Mesenchymal stem cell (in vitro differentiated cells and primary cell): ENCODE measurements around the gene PCDHB11.
"Not testable (repeated sequence)": the region's sequence is repeated elsewhere in the genome, so short reads cannot be mapped to it uniquely, and the experiment has no call there.

Experiments used
- DNase-seq: peaks from one replicate; pipeline ENCODE4 v3.0.0-alpha.2; 2013
- H2AFZ ChIP-seq: one replicate; pipeline ENCODE4 v1.6.1; 2013; ENCODE audit warnings: low read depth, mild to moderate bottlenecking, control low read depth, inconsistent platforms, low read length, moderate library complexity
- H2AK5ac ChIP-seq: 2 replicates; pipeline ENCODE4 v1.6.1; 2013; ENCODE audit warnings: low read length, moderate library complexity, mild to moderate bottlenecking, inconsistent platforms; ENCODE audit not compliant: severe bottlenecking
- H2BK120ac ChIP-seq: one replicate; pipeline ENCODE4 v1.6.1; 2013; ENCODE audit warnings: low read depth, mild to moderate bottlenecking, inconsistent platforms, low read length, moderate library complexity
- H2BK12ac ChIP-seq, 2 experiments: one replicate each; pipeline ENCODE4 v1.6.1; 2013; ENCODE audit warnings: inconsistent platforms in 2 of 2, low read length in 2 of 2, mild to moderate bottlenecking in 2 of 2, moderate library complexity in 2 of 2, control low read depth in 1 of 2
- H2BK15ac ChIP-seq: one replicate; pipeline ENCODE4 v1.6.1; 2013; ENCODE audit warnings: mild to moderate bottlenecking, low read depth, inconsistent platforms; ENCODE audit not compliant: poor library complexity, severe bottlenecking
- H2BK5ac ChIP-seq: 2 replicates; pipeline ENCODE4 v1.6.1; 2013; ENCODE audit warnings: low read depth, mild to moderate bottlenecking, low read length, control low read depth, inconsistent platforms; ENCODE audit not compliant: poor library complexity, severe bottlenecking
- H3K14ac ChIP-seq, 2 experiments: one replicate each; pipeline ENCODE4 v1.6.1; 2013; ENCODE audit warnings: inconsistent platforms in 2 of 2, low read length in 2 of 2, control low read depth in 1 of 2, mild to moderate bottlenecking in 1 of 2, moderate library complexity in 1 of 2
- H3K18ac ChIP-seq, 2 experiments: one replicate each; pipeline ENCODE4 v1.6.1; 2013; ENCODE audit warnings: inconsistent platforms in 2 of 2, low read length in 2 of 2, control low read depth in 1 of 2, low read depth in 1 of 2, mild to moderate bottlenecking in 1 of 2
- H3K23ac ChIP-seq, 2 experiments: one replicate each; pipeline ENCODE4 v1.6.1; 2013; ENCODE audit warnings: inconsistent platforms in 2 of 2, low read length in 2 of 2, mild to moderate bottlenecking in 2 of 2, moderate library complexity in 2 of 2, control low read depth in 1 of 2
- H3K27ac ChIP-seq: 2 replicates; pipeline ENCODE4 v1.5.1; 2013; ENCODE audit warnings: mild to moderate bottlenecking, moderate library complexity, low read length, control low read depth, inconsistent platforms; ENCODE audit not compliant: poor library complexity, severe bottlenecking
- H3K27me3 ChIP-seq, 2 experiments: 2 replicates each; pipeline versions ENCODE4 v1.6.1 to v1.7.0; 2013; ENCODE audit warnings: low read length in 2 of 2, mild to moderate bottlenecking in 2 of 2, moderate library complexity in 2 of 2, control low read depth in 1 of 2, inconsistent platforms in 1 of 2; ENCODE audit not compliant: control insufficient read depth in 1 of 2, insufficient read depth in 1 of 2
- H3K36me3 ChIP-seq, 2 experiments: 2 replicates each; pipeline versions ENCODE4 v1.6.1 to v1.7.0; 2013; ENCODE audit warnings: low read length in 2 of 2, control low read depth in 1 of 2, inconsistent platforms in 1 of 2, low read depth in 1 of 2, mild to moderate bottlenecking in 1 of 2; ENCODE audit not compliant: insufficient read depth in 2 of 2, control insufficient read depth in 1 of 2
- H3K4ac ChIP-seq, 2 experiments: one replicate each; pipeline ENCODE4 v1.6.1; 2013; ENCODE audit warnings: inconsistent platforms in 2 of 2, low read length in 2 of 2, mild to moderate bottlenecking in 2 of 2, moderate library complexity in 2 of 2, control low read depth in 1 of 2, low read depth in 1 of 2
- H3K4me1 ChIP-seq: 2 replicates; pipeline ENCODE4 v1.6.1; 2013; ENCODE audit warnings: low read depth, low read length, control low read depth; ENCODE audit not compliant: control insufficient read depth, insufficient read depth
- H3K4me2 ChIP-seq: 2 replicates; pipeline ENCODE4 v1.6.1; 2013; ENCODE audit warnings: low read length, mild to moderate bottlenecking, inconsistent platforms; ENCODE audit not compliant: poor library complexity, severe bottlenecking
- H3K4me3 ChIP-seq, 2 experiments: 2 replicates each; pipeline versions ENCODE4 v1.5.1 to v1.7.0; 2013; ENCODE audit warnings: low read length in 2 of 2, mild to moderate bottlenecking in 2 of 2, control low read depth in 1 of 2, low read depth in 1 of 2; ENCODE audit not compliant: insufficient read depth in 1 of 2
- H3K79me1 ChIP-seq: replicated peaks from 2 replicates; pipeline ENCODE4 v1.6.1; 2013; ENCODE audit warnings: mild to moderate bottlenecking, control low read depth, low read length, inconsistent platforms; ENCODE audit not compliant: poor library complexity, severe bottlenecking
- H3K9ac ChIP-seq: 2 replicates; pipeline ENCODE4 v1.7.0; 2013; ENCODE audit warnings: mild to moderate bottlenecking, low read length, moderate library complexity
- H3K9me3 ChIP-seq: 2 replicates; pipeline ENCODE4 v1.7.0; 2013; ENCODE audit warnings: mild to moderate bottlenecking, low read length; ENCODE audit not compliant: control insufficient read depth
- H4K8ac ChIP-seq: one replicate; pipeline ENCODE4 v1.6.1; 2013; ENCODE audit warnings: inconsistent platforms, mild to moderate bottlenecking, low read length, moderate library complexity
- H4K91ac ChIP-seq: one replicate; pipeline ENCODE4 v1.6.1; 2013; ENCODE audit warnings: mild to moderate bottlenecking, low read length, inconsistent platforms
- WGBS: methylation state at CpG from one replicate; pipeline ENCODE4 v1.1.7; 2013; ENCODE audit warnings: mixed read lengths; 5-methylcytosine and 5-hydroxymethylcytosine counted together

Gene PCDHB11

DNA sequence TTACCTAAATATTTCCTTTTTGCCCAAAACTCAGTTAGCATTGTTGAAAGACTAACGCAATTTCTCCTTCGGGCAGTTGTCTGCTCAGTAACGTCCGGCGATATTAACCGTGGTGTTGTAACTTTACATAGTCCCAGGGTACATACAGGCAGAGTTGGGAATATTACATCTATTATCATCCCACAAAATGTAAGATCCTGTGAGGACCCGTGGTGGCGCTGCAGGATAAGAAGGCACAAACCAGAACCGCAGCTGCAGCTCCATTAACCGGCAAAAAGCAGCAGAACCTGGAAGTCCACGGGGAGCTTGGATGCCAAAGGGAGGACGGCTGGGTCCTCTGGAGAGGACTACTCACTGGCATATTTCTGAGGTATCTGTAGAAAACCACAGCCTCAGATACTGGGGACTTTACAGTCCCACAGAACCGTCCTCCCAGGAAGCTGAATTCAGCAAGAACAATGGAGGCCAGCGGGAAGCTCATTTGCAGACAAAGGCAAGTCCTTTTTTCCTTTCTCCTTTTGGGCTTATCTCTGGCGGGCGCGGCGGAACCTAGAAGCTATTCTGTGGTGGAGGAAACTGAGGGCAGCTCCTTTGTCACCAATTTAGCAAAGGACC, 21.7 kb upstream of the PCDHB11 start, which contains the start of gene PCDHB8:
TSS of gene PCDHB8 (plus strand) at position 214 of the 615 bp plus-strand sequence. CDS start at position 459, 245 bp downstream.
- not testable (repeated sequence) for H2AK5ac ChIP-seq, H2AFZ ChIP-seq, DNase-seq, H3K4me1 ChIP-seq, H3K36me3 ChIP-seq, H3K4ac ChIP-seq, H2BK15ac ChIP-seq, H4K91ac ChIP-seq, H3K18ac ChIP-seq, H2BK120ac ChIP-seq, H4K8ac ChIP-seq, H2BK5ac ChIP-seq, H3K27ac ChIP-seq, H3K14ac ChIP-seq, H3K79me1 ChIP-seq, H2BK12ac ChIP-seq, H3K4me3 ChIP-seq, H3K27me3 ChIP-seq, H3K4me2 ChIP-seq, H3K9ac ChIP-seq, H3K23ac ChIP-seq
- H3K9me3 ChIP-seq: peaks cover 70% of the 10 kb centered on the region
- WGBS: 78% methylated on average over 11 of the region's 18 CpGs

DNA sequence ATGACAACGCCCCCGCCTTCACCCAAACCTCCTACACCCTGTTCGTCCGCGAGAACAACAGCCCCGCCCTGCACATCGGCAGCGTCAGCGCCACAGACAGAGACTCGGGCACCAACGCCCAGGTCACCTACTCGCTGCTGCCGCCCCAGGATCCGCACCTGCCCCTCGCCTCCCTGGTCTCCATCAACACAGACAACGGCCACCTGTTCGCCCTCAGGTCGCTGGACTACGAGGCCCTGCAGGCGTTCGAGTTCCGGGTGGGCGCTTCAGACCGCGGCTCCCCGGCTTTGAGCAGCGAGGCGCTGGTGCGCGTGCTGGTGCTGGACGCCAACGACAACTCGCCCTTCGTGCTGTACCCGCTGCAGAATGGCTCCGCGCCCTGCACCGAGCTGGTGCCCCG, 20.1 kb upstream of the PCDHB11 start:
- H3K27ac ChIP-seq, H3K14ac ChIP-seq, H2AK5ac ChIP-seq, H3K4me3 ChIP-seq, H3K79me1 ChIP-seq, H2BK5ac ChIP-seq, H3K4ac ChIP-seq, H3K18ac ChIP-seq, H3K23ac ChIP-seq, H2BK120ac ChIP-seq, H3K9ac ChIP-seq, H3K36me3 ChIP-seq, H3K4me2 ChIP-seq, H2BK15ac ChIP-seq, DNase-seq, H4K91ac ChIP-seq, H2BK12ac ChIP-seq, H3K27me3 ChIP-seq, H2AFZ ChIP-seq, H3K4me1 ChIP-seq, H4K8ac ChIP-seq: not testable (repeated sequence)
- peaks cover 71% of the 10 kb centered on the region for H3K9me3 ChIP-seq
- WGBS: 90% methylated on average over 2 of the region's 39 CpGs

DNA sequence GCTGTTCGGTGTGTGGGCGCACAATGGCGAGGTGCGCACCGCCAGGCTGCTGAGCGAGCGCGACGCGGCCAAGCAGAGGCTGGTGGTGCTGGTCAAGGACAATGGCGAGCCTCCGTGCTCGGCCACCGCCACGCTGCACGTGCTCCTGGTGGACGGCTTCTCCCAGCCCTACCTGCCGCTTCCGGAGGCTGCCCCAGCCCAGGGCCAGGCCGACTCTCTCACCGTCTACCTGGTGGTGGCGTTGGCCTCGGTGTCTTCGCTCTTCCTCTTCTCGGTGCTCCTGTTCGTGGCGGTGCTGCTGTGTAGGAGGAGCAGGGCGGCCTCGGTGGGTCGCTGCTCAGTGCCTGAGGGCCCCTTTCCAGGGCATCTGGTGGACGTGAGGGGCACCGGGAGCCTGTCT, 19.6 kb upstream of the PCDHB11 start:
- not testable (repeated sequence) for H3K27ac ChIP-seq, H3K27me3 ChIP-seq, H2AK5ac ChIP-seq, H2AFZ ChIP-seq, H3K14ac ChIP-seq, H4K91ac ChIP-seq, H3K4ac ChIP-seq, H3K9ac ChIP-seq, H2BK120ac ChIP-seq, H3K36me3 ChIP-seq, H3K23ac ChIP-seq, H4K8ac ChIP-seq, H3K4me1 ChIP-seq, H3K18ac ChIP-seq, H3K4me3 ChIP-seq, DNase-seq, H2BK12ac ChIP-seq, H2BK15ac ChIP-seq, H3K4me2 ChIP-seq, H2BK5ac ChIP-seq, H3K79me1 ChIP-seq
- whole genome bisulfite sequencing: 82% methylated on average over 20 of the region's 32 CpGs
- peaks cover 72% of the 10 kb centered on the region for H3K9me3 ChIP-seq

DNA sequence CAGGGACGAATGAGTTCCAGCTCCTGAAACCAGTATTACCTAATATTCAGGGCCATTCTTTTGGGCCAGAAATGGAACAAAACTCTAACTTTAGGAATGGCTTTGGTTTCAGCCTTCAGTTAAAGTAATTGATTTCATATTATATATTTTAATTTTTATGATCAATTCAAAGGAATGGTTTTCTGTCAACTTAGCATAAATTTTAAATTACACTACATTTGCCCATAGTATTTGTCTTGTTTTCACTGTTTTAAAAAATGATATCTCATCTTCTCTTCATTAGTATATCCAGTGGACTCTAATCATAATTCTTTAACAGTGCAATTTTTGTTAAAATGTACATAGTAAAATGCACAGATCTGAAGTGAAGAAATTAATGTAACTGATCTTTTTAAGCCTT, 19.1 kb upstream of the PCDHB11 start:
- no peak for DNase-seq
- Histone ChIP-seq H3K4me3 (no peak overlapping the region), H3K36me3 (no peaks in the 10 kb centered on the region), H2BK120ac (no peak overlapping the region), H3K14ac (no peak overlapping the region), H3K79me1 (no peaks in the 10 kb centered on the region), H4K91ac (no peak overlapping the region), H2AFZ (no peak overlapping the region), H3K4me2 (no peak overlapping the region), H3K18ac (no peak overlapping the region), H3K9ac (no peak overlapping the region), H3K23ac (no peak overlapping the region), H3K4ac (no peak overlapping the region), H3K9me3 (peaks cover 68% of the 10 kb centered on the region), H2AK5ac (no peak overlapping the region), H4K8ac (no peak overlapping the region), H2BK15ac (no peak overlapping the region), H3K4me1 (no peaks in the 10 kb centered on the region), H3K27ac (no peak overlapping the region), H2BK5ac (no peak overlapping the region), H3K27me3 (no peaks in the 10 kb centered on the region), H2BK12ac (no peak overlapping the region)
- no CpG with 5 or more reads among the region's 1 CpG for WGBS
